ENCODE results near the gene MFAP5. TPM values are rescaled to one million over a fixed set of nuclear protein-coding genes. Genes with fewer than 3 reads are reported as not detected.
A peak's percentile ranks its signal among the peaks of the same experiment; 100 is the strongest.

The MFAP5 gene
- total RNA-seq, 1 experiment from 2014 or later: 18.9 TPM

- intact Hi-C loops (cut with micrococcal nuclease; ENCODE audit: unreplicated experiment): no loop called here
- no peak overlapping the region for H3K27ac ChIP-seq
- H2AFZ ChIP-seq: no peak overlapping the region
- H3K4me3 ChIP-seq: no peak overlapping the region
- no peak overlapping the region for H3K4me2 ChIP-seq
- H4K20me1 ChIP-seq (ENCODE audit: insufficient read depth): no peaks in the 10 kb centered on the region
- no peaks in the 10 kb centered on the region for H3K9me2 ChIP-seq (ENCODE audit: insufficient read depth)
- ChIA-PET CTCF (interaction anchor here (0.6 kb wide), 1 partner anchor 12 kb away, joined by 4 read pairs; no protein-coding TSS in a partner anchor), POLR2A (ENCODE audit: unreplicated experiment) (no interaction called here)
- no peak for DNase-seq
- TF ChIP-seq EZH2 (IDR thresholded peaks at IDR 0.05; ENCODE audit: low read depth) (no peak), CTCF (conservative IDR thresholded peaks at IDR 0.05) (no peak)
- no peaks in the 10 kb centered on the region for H3F3A ChIP-seq (ENCODE audit: insufficient read depth, low read depth)
- H3K9me3 ChIP-seq (ENCODE audit: insufficient read depth, low read depth): no peaks in the 10 kb centered on the region
- no peaks in the 10 kb centered on the region for H3K79me2 ChIP-seq (ENCODE audit: low read depth)
- peaks cover 13% of the 10 kb centered on the region; the same call in 1 of the 2 replicates for H3K4me1 ChIP-seq (replicated peaks; ENCODE audit: insufficient read depth)
- H3K36me3 ChIP-seq (ENCODE audit: low read depth): no peaks in the 10 kb centered on the region
- no peaks in the 10 kb centered on the region for H3K27me3 ChIP-seq (ENCODE audit: insufficient read depth, low read depth)
- no TSS peak for BruUV-seq (replicated peaks)
Observed at GRCh38 chr12:8689681-8690080, 27.1 kb upstream of the MFAP5 start.

GRCh38 chr12:8687846-8688601 lies 25.4 kb upstream of the MFAP5 start:
- no TSS peak for BruUV-seq (replicated peaks)
- Histone ChIP-seq H3K79me2 (ENCODE audit: low read depth) (no peaks in the 10 kb centered on the region), H3K27ac (no peak overlapping the region), H4K20me1 (ENCODE audit: insufficient read depth) (no peaks in the 10 kb centered on the region), H3K9me2 (ENCODE audit: insufficient read depth) (no peaks in the 10 kb centered on the region), H3K4me1 (replicated peaks; ENCODE audit: insufficient read depth) (peaks cover 13% of the 10 kb centered on the region; the same call in 1 of the 2 replicates), H3F3A (ENCODE audit: insufficient read depth, low read depth) (no peaks in the 10 kb centered on the region), H3K36me3 (ENCODE audit: low read depth) (no peaks in the 10 kb centered on the region), H3K9me3 (ENCODE audit: insufficient read depth, low read depth) (no peaks in the 10 kb centered on the region), H3K27me3 (ENCODE audit: insufficient read depth, low read depth) (no peaks in the 10 kb centered on the region), H2AFZ (0 out of 2 replicates have a peak overlapping the region, but pooled peaks have one; percentile 12), H3K4me2 (peak overlapping the region; percentile 50), H3K4me3 (no peak overlapping the region)
- CTCF ChIA-PET: interaction anchor here (0.6 to 1.0 kb wide), 6 partner anchors 10 to 361 kb away, joined by 3 to 10 read pairs (median 6); partner anchors contain the start of gene RIMKLB
- intact Hi-C loops (cut with micrococcal nuclease; ENCODE audit: unreplicated experiment): no loop called here
- TF ChIP-seq CTCF (conservative IDR thresholded peaks at IDR 0.05): no peak
- no peak for TF ChIP-seq EZH2 (IDR thresholded peaks at IDR 0.05; ENCODE audit: low read depth)
- DNase-seq: peak; percentile 59 to 71
- POLR2A ChIA-PET (ENCODE audit: unreplicated experiment): interaction anchor here (0.6 to 1.4 kb wide), 7 partner anchors 9 to 636 kb away, joined by 3 to 39 read pairs (median 8); partner anchors contain the start of gene RIMKLB

GRCh38 chr12:8685051-8685450 lies 22.4 kb upstream of the MFAP5 start:
- no peak for TF ChIP-seq EZH2 (IDR thresholded peaks at IDR 0.05; ENCODE audit: low read depth)
- no peak for TF ChIP-seq CTCF (conservative IDR thresholded peaks at IDR 0.05)
- Histone ChIP-seq H3K27ac (no peak overlapping the region), H3K36me3 (ENCODE audit: low read depth) (no peaks in the 10 kb centered on the region), H2AFZ (0 out of 2 replicates have a peak overlapping the region, but pooled peaks have one; percentile 19), H4K20me1 (ENCODE audit: insufficient read depth) (no peaks in the 10 kb centered on the region), H3K4me3 (no peak overlapping the region), H3K9me2 (ENCODE audit: insufficient read depth) (no peaks in the 10 kb centered on the region), H3K4me2 (no peak overlapping the region), H3K27me3 (ENCODE audit: insufficient read depth, low read depth) (no peaks in the 10 kb centered on the region), H3K79me2 (ENCODE audit: low read depth) (no peaks in the 10 kb centered on the region), H3F3A (ENCODE audit: insufficient read depth, low read depth) (peaks cover 10% of the 10 kb centered on the region; the same call in 1 of the 2 replicates), H3K9me3 (ENCODE audit: insufficient read depth, low read depth) (no peaks in the 10 kb centered on the region), H3K4me1 (replicated peaks; ENCODE audit: insufficient read depth) (peaks cover 24% of the 10 kb centered on the region)
- BruUV-seq (replicated peaks): no TSS peak
- ChIA-PET POLR2A (ENCODE audit: unreplicated experiment) (interaction anchor here (0.5 kb wide), 1 partner anchor 932 kb away, joined by 9 read pairs; no protein-coding TSS in a partner anchor), CTCF (interaction anchor here (1.1 kb wide), 1 partner anchor 134 kb away, joined by 4 read pairs; no protein-coding TSS in a partner anchor)
- DNase-seq: no peak
- intact Hi-C loops (cut with micrococcal nuclease; ENCODE audit: unreplicated experiment): no loop called here

All from PC-9 (cell line).